Naive thymus-derived CD8-positive, alpha-beta T cell (primary cell): ENCODE results near the gene UBE2E2. TPM values are rescaled to one million over a fixed set of nuclear protein-coding genes. Genes with fewer than 3 reads are reported as not detected.

Source experiments
- ATAC-seq, 2 donors: fragments of 150-1000 bp; cut with Tn5 transposase in 1 of 2; sonication (Bioruptor Pico), chemical (Tn5 transposase) in 1 of 2; 1 replicate in 1 of 2; 2 replicates in 1 of 2; pipeline ENCODE4 v1.10.0; 2021; ENCODE audit warnings: mild to moderate bottlenecking in 2 of 2, moderate library complexity in 2 of 2
- POLR2A ChIA-PET: fragments of 350-600 bp; sonication (Branson Sonifier 250); formaldehyde crosslinking; loops from one replicate; lab custom pipeline; 2021; ENCODE audit warnings: antibody characterized with exemption; lab: Charles Lee
- DNase-seq, 10 donors: peaks; one replicate each; pipeline versions ENCODE4 v3.0.0 to v3.0.0-alpha.2; 2020 to 2022
- H3K27ac Mint-ChIP-seq, 10 donors: one replicate each; pipeline ENCODE4 v1.8.0; 2020 to 2022; ENCODE audit warnings: mild to moderate bottlenecking in 10 of 10, mixed read lengths in 10 of 10, moderate library complexity in 4 of 10, inconsistent platforms in 1 of 10
- H3K27me3 Mint-ChIP-seq, 5 donors: one replicate each; pipeline ENCODE4 v1.8.0; 2021 to 2022; ENCODE audit warnings: mixed read lengths in 5 of 5
- H3K36me3 Mint-ChIP-seq, 3 donors: one replicate each; pipeline ENCODE4 v1.8.0; 2020 to 2022; ENCODE audit warnings: mixed read lengths in 3 of 3, mild to moderate bottlenecking in 2 of 3, inconsistent platforms in 1 of 3
- H3K4me1 Mint-ChIP-seq, 4 donors: one replicate each; pipeline ENCODE4 v1.8.0; 2021 to 2022; ENCODE audit warnings: mixed read lengths in 4 of 4
- H3K4me3 Mint-ChIP-seq, 10 donors: one replicate each; pipeline ENCODE4 v1.8.0; 2020 to 2022; ENCODE audit warnings: mild to moderate bottlenecking in 10 of 10, mixed read lengths in 10 of 10, moderate library complexity in 6 of 10, inconsistent platforms in 1 of 10
- H3K9me3 Mint-ChIP-seq, 9 donors: one replicate each; pipeline ENCODE4 v1.8.0; 2020 to 2022; ENCODE audit warnings: mixed read lengths in 9 of 9, mild to moderate bottlenecking in 3 of 9, inconsistent platforms in 1 of 9, moderate library complexity in 1 of 9
- polyA plus RNA-seq, 3 donors: library from polyadenylated mRNA; unstranded; fragments of 300-500 nt; fragmentation: Illumina TruSeq; gene quantifications; one replicate each; pipeline ENCODE4 v1.2.3, GENCODE V29; 2021
- total RNA-seq, 8 experiments: library from RNA in 2 of 8; stranded (reverse) in 2 of 8; gene quantifications; one replicate each; pipeline ENCODE4 v1.2.3 and lab custom pipeline; 2021 to 2026

The UBE2E2 gene
- total and polyA plus RNA-seq, 5 experiments from 2014 or later, result 12.5 to 19.6 (median 14.0) TPM

- H3K36me3 Mint-ChIP-seq, result peaks cover 0 to 14% (median 0%) of the 10 kb centered on the region in 3 donors
- ATAC-seq (no peak), DNase-seq (no peak)
- POLR2A ChIA-PET, result no interaction called here
- peaks cover 0 to 23% (median 3%) of the 10 kb centered on the region in 9 donors for H3K9me3 Mint-ChIP-seq
- no peak overlapping the region for H3K4me3 Mint-ChIP-seq
- no peak overlapping the region for H3K27ac Mint-ChIP-seq
- no peaks in the 10 kb centered on the region for H3K27me3 Mint-ChIP-seq
- H3K4me1 Mint-ChIP-seq, result no peaks in the 10 kb centered on the region
These were observed 153.8 kb downstream of the UBE2E2 start for GRCh38 chr3:23356923-23357322.

GRCh38 chr3:23359116-23359515 lies 156.0 kb downstream of the UBE2E2 start:
- DNase-seq (no peak), ATAC-seq (no peak)
- Mint-ChIP-seq H3K9me3 (peaks cover 7 to 34% (median 14%) of the 10 kb centered on the region in 9 donors), H3K4me1 (no peaks in the 10 kb centered on the region), H3K27me3 (no peaks in the 10 kb centered on the region), H3K36me3 (peaks cover 0 to 19% (median 10%) of the 10 kb centered on the region in 3 donors), H3K4me3 (no peak overlapping the region), H3K27ac (no peak overlapping the region)
- POLR2A ChIA-PET, result no interaction called here

GRCh38 chr3:23365066-23365465 lies 161.9 kb downstream of the UBE2E2 start:
- no peaks in the 10 kb centered on the region for H3K27me3 Mint-ChIP-seq
- peaks cover 11 to 42% (median 25%) of the 10 kb centered on the region in 9 donors for H3K9me3 Mint-ChIP-seq
- peaks cover 0 to 18% (median 17%) of the 10 kb centered on the region in 3 donors for H3K36me3 Mint-ChIP-seq
- DNase-seq, result no peak
- no peak overlapping the region for H3K4me3 Mint-ChIP-seq
- no peak for ATAC-seq
- no peak overlapping the region for H3K27ac Mint-ChIP-seq
- POLR2A ChIA-PET, result no interaction called here
- H3K4me1 Mint-ChIP-seq, result peaks cover 0 to 14% (median 0%) of the 10 kb centered on the region in 4 donors

GRCh38 chr3:23368731-23369130 lies 165.6 kb downstream of the UBE2E2 start:
- no peak overlapping the region for H3K4me3 Mint-ChIP-seq
- peaks cover 0 to 11% (median 9%) of the 10 kb centered on the region in 3 donors for H3K36me3 Mint-ChIP-seq
- POLR2A ChIA-PET, result no interaction called here
- H3K27me3 Mint-ChIP-seq, result no peaks in the 10 kb centered on the region
- H3K9me3 Mint-ChIP-seq, result peaks cover 6 to 22% (median 17%) of the 10 kb centered on the region in 9 donors
- no peak overlapping the region for H3K27ac Mint-ChIP-seq
- DNase-seq (no peak), ATAC-seq (no peak)
- peaks cover 0 to 19% (median 0%) of the 10 kb centered on the region in 4 donors for H3K4me1 Mint-ChIP-seq

DNA sequence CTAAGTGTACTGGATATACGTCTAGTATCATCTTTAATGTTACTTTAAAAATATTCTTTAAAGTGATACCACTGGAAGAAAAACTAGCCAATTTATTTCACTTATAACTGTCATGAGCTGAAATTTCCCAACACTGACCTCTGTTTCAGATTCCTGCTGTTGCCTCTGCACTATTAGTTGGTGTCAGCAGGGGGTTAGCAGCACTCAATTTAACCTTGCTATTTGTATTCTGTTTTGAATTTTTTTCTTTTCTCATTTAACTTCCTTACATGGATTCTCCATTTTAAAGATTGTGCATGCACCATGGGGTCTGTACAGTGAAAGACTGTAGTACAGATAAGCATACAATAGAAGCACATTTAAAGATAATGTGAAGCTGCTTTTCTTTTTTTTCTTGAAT lies 169.2 kb downstream of the UBE2E2 start:
- no peak for ATAC-seq
- H3K36me3 Mint-ChIP-seq, result no peaks in the 10 kb centered on the region
- H3K4me1 Mint-ChIP-seq, result peaks cover 0 to 31% (median 7%) of the 10 kb centered on the region in 4 donors
- POLR2A ChIA-PET, result no interaction called here
- H3K9me3 Mint-ChIP-seq, result peaks cover 0 to 4% (median 0%) of the 10 kb centered on the region in 9 donors
- no peak for DNase-seq
- no peak overlapping the region for H3K4me3 Mint-ChIP-seq
- peak overlapping the region in 1 of 10 donors; percentile 11 for H3K27ac Mint-ChIP-seq
- no peaks in the 10 kb centered on the region for H3K27me3 Mint-ChIP-seq

DNA sequence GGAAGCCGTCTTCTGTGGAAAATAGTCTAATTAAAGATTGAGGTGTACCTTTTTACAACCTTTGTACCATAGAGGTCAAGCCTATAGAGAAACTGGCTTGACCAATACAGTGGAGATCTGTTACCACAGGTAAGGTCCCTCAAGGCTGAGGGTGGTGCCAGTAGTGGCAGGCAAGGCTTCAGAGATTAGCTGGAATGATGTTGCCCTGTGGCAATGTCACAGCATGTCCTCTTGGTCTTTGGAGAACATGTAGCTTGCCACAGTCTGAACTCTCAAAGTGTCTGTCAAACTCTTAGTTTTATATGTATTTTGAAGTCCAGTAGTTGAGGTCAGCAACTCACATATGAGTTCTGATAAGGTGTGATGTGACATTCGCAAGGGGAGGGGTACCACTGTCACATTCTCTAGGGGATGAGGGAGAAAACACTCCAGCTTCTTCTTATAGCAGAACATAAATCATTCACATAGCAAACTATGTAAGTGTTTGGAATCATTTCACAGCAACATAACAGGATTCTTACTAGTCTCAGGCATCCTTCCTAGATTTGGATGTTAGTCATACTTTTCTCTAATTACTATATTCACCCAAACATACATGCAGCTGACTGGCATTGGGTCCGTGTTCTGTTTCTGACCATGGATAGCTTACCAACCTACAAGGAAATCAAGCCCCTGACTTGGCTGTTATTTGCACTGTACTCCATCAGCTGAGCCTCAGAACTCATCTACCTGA lies 173.6 kb downstream of the UBE2E2 start:
- Mint-ChIP-seq H3K4me1 (peaks cover 0 to 39% (median 10%) of the 10 kb centered on the region in 4 donors), H3K9me3 (peaks cover 0 to 2% (median 0%) of the 10 kb centered on the region in 9 donors), H3K4me3 (no peak overlapping the region), H3K27ac (peak overlapping the region in 2 of 10 donors; percentile 14 to 15), H3K27me3 (peaks cover 0 to 2% (median 0%) of the 10 kb centered on the region in 5 donors), H3K36me3 (no peaks in the 10 kb centered on the region)
- DNase-seq, result no peak
- ATAC-seq, result no peak
- POLR2A ChIA-PET, result interaction anchor here (0.6 kb wide), 1 partner anchor 793 kb away, joined by 4 read pairs; no protein-coding TSS in a partner anchor

GRCh38 chr3:23377928-23378672 lies 175.0 kb downstream of the UBE2E2 start:
- Mint-ChIP-seq H3K4me1 (peaks cover 0 to 45% (median 11%) of the 10 kb centered on the region in 4 donors), H3K9me3 (peaks cover 0 to 2% (median 0%) of the 10 kb centered on the region in 9 donors), H3K27ac (no peak overlapping the region), H3K36me3 (no peaks in the 10 kb centered on the region), H3K4me3 (peak overlapping the region in 1 of 10 donors; percentile 15), H3K27me3 (peaks cover 0 to 2% (median 0%) of the 10 kb centered on the region in 5 donors)
- POLR2A ChIA-PET, result interaction anchor here (0.7 kb wide), 1 partner anchor 114 kb away, joined by 4 read pairs; no protein-coding TSS in a partner anchor
- ATAC-seq (no peak), DNase-seq (no peak)

GRCh38 chr3:23383875-23384274 lies 180.7 kb downstream of the UBE2E2 start:
- peaks cover 0 to 2% (median 0%) of the 10 kb centered on the region in 9 donors for H3K9me3 Mint-ChIP-seq
- no peaks in the 10 kb centered on the region for H3K36me3 Mint-ChIP-seq
- H3K27me3 Mint-ChIP-seq, result peaks cover 0 to 2% (median 0%) of the 10 kb centered on the region in 5 donors
- DNase-seq (no peak), ATAC-seq (no peak)
- H3K27ac Mint-ChIP-seq, result no peak overlapping the region
- peaks cover 1 to 30% (median 11%) of the 10 kb centered on the region in 4 donors for H3K4me1 Mint-ChIP-seq
- POLR2A ChIA-PET, result no interaction called here
- no peak overlapping the region for H3K4me3 Mint-ChIP-seq

GRCh38 chr3:23385327-23385726 lies 182.2 kb downstream of the UBE2E2 start:
- DNase-seq (no peak), ATAC-seq (no peak)
- peaks cover 0 to under 1% (median 0%) of the 10 kb centered on the region in 9 donors for H3K9me3 Mint-ChIP-seq
- peaks cover 2 to 42% (median 13%) of the 10 kb centered on the region in 4 donors for H3K4me1 Mint-ChIP-seq
- POLR2A ChIA-PET, result no interaction called here
- H3K27me3 Mint-ChIP-seq, result peaks cover 0 to 2% (median 0%) of the 10 kb centered on the region in 5 donors
- peaks cover under 1 to 4% (median 1%) of the 10 kb centered on the region in 3 donors for H3K36me3 Mint-ChIP-seq
- H3K27ac Mint-ChIP-seq, result no peak overlapping the region
- H3K4me3 Mint-ChIP-seq, result no peak overlapping the region

- peaks cover 4 to 5% (median 4%) of the 10 kb centered on the region in 3 donors for H3K36me3 Mint-ChIP-seq
- H3K27ac Mint-ChIP-seq, result no peak overlapping the region
- DNase-seq, result no peak
- POLR2A ChIA-PET, result no interaction called here
- H3K4me1 Mint-ChIP-seq, result peaks cover 5 to 47% (median 15%) of the 10 kb centered on the region in 4 donors
- peaks cover 0 to 4% (median 0%) of the 10 kb centered on the region in 9 donors for H3K9me3 Mint-ChIP-seq
- H3K27me3 Mint-ChIP-seq, result peaks cover 0 to 4% (median 0%) of the 10 kb centered on the region in 5 donors
- ATAC-seq, result no peak
- no peak overlapping the region for H3K4me3 Mint-ChIP-seq
These were observed 184.3 kb downstream of the UBE2E2 start for GRCh38 chr3:23387286-23387918.

- Mint-ChIP-seq H3K36me3 (peaks cover 4 to 5% (median 4%) of the 10 kb centered on the region in 3 donors), H3K4me3 (no peak overlapping the region)
These were observed 186.0 kb downstream of the UBE2E2 start for GRCh38 chr3:23389089-23389488.

DNA sequence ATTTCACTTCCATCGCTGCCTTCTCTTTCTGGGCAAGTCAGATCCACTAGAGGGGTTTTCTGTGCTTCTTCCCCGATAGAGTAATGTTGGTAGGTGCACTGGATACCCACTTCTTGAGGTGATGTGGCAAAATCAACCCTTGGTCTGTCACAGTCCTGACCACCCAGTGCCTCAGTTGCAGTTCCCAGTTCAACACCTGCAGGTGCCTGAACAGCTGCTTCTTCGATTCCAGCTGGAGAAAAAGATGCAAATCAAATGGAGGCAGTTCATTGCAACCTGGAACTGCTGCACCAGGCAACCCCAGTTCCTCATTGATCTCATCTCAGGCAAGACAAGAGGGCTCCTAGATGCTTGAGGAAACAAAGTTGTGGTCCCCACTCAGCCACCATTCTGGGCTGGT lies 186.6 kb downstream of the UBE2E2 start:
- ATAC-seq, result no peak
- POLR2A ChIA-PET, result no interaction called here
- Mint-ChIP-seq H3K36me3 (peaks cover 4 to 5% (median 4%) of the 10 kb centered on the region in 3 donors), H3K9me3 (peaks cover 0 to 4% (median 0%) of the 10 kb centered on the region in 9 donors), H3K27me3 (peaks cover 0 to 4% (median 1%) of the 10 kb centered on the region in 5 donors), H3K4me1 (peaks cover 3 to 49% (median 18%) of the 10 kb centered on the region in 4 donors), H3K4me3 (no peak overlapping the region), H3K27ac (no peak overlapping the region)
- DNase-seq, result no peak

More at GRCh38 chr3:23389089-23389488, 186.0 kb downstream of the UBE2E2 start:
- no peak for DNase-seq
- Mint-ChIP-seq H3K27me3 (peaks cover 0 to 4% (median 1%) of the 10 kb centered on the region in 5 donors), H3K4me1 (peaks cover 3 to 49% (median 17%) of the 10 kb centered on the region in 4 donors), H3K9me3 (peaks cover 0 to 4% (median 0%) of the 10 kb centered on the region in 9 donors), H3K27ac (no peak overlapping the region)
- POLR2A ChIA-PET, result no interaction called here
- no peak for ATAC-seq
